GM21390 (cell line): ENCODE data around the gene PARD6B.
"Not testable (repeated sequence)": the region's sequence is repeated elsewhere in the genome, so short reads cannot be mapped to it uniquely, and the experiment has no call there.

Experiments
- ATAC-seq: cut with Tn5 transposase; IDR thresholded peaks from one replicate; pipeline ENCODE4 v1.9.1; 2021; ENCODE audit not compliant: unreplicated experiment

PARD6B gene

DNA sequence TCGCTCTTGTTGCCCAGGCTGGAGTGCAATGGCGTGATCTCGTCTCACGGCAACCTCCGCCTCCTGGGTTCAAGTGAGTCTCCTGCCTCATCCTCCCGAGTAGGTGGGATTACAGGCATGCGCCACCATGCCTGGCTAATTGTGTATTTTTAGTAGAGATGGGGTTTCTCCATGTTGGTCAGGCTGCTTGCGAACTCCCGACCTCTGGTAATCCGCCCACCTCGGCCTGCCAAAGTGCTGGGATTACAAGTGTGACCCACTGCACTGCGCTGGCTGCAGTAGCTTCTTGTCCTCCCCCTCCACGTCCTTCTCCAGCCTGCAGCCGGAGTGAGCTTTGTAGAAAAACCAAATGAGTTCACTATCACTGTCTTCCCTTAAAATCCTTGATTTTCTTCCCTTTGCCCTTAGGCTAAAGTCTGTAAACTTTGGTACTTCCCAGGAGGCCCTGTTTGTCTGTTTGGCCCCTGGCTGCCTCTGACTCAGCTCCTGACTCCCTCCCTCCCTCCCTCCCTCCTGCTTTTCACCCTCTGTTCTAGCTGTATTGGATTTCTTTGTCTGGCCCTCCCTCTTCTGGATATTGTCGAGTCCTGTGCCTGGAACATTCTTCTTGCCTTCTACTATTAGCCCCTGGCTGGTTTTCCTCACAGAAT lies 12.9 kb downstream of the PARD6B start:
- ATAC-seq, result no peak

GRCh38 chr20:50745634-50746137 lies 14.3 kb downstream of the PARD6B start:
- ATAC-seq, result no peak

DNA sequence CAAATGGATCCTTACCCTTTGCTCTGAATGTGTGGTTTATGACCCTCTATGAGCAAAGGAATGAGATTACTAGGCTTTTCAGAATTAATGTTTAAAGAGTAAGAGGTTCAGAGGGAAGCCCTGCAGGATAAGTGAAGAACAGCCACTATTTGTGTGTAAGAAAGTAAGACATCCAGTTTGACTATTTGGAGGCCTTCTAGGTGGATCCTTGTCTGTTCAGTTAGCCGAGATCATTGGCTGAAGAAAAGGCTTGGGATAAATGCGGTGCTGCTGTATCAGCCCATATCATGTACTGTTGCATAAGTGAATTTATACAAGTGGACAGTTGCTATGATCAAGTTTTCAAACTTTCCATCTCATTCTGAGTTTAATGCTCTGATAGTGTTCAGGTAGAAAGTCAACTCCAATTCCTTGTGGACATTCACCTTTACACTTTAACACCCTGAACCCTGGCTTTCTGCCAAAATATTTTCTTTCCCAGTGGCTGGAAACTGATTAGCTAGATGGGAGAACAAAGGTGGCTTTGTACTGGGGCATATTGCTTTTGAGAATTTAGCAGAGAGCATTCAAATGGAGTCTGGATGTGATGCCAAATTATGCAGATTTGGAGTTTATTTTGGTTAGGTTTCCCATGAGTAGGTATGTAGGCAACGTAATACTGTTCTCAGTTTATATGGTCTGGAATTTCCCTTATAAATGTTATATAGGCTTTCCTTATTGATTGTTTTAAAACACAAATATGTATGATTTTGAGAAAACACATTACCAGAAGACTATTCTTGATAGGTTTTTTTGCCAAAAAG lies 15.0 kb downstream of the PARD6B start:
- no peak for ATAC-seq

DNA sequence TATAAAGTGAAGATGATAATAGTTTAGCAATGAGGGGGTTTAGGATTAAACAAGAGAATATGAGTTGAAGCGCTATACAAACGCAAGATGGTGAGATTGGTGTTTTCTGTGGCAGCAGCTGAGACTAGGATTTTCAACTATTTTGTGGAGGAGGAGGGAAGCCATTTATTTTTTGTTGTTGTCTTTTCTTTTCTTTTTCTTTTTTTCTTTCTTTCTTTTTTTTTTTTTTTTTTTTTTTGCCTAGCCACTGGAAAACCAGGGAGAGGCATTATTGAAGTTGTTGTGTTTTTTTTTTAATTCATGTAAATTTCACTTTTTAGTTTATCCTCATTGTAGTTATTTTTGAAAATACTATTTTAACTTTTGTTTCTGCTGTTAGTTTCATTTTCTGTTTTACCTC lies 15.9 kb downstream of the PARD6B start:
- ATAC-seq, result no peak

- ATAC-seq, result no peak
These were observed 18.8 kb downstream of the PARD6B start for GRCh38 chr20:50750145-50750671.

DNA sequence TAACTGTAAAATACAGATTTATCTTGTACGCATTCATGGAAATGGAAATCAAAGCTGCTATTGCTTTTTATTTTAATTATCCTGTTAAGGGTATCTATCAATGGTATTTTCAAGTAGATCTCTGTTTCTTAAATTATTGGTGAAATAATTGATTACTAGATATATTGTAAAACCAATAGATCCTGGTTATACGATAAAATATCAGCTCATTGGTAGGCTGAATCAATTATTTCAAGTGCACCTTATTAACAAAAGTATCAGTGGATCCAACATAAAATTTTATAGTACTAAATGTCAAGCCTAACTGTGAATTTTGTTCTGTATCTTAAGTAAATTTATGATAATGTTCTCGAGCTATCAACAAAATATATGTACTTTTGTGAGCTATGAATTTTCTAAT lies 21.8 kb downstream of the PARD6B start:
- no peak for ATAC-seq

GRCh38 chr20:50754420-50754819 lies 23.0 kb downstream of the PARD6B start:
- ATAC-seq, result no peak

GRCh38 chr20:50756447-50756846 lies 25.1 kb downstream of the PARD6B start:
- ATAC-seq, result no peak

- ATAC-seq, result no peak
These were observed 27.1 kb downstream of the PARD6B start for GRCh38 chr20:50758469-50758868.

- no peak for ATAC-seq
These were observed 27.6 kb downstream of the PARD6B start for GRCh38 chr20:50758992-50759391.

DNA sequence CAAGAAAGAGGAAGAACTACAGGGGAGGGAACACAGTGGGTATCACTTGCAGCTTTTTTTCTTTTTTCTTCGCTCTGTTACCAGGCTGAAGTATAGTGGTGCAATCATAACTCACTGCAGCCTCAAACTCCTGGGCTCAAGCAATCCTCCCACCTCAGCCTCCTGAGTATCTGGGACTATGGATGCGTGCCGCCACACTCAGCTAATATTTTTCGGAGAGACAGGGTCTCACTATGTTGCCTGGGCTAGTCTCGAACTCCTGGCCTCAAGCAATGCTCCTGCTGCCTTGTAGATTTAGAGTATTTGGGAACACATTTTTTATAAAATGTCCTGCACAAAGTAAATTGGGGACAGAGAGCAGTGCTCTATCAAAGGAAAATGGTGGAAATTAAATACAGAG lies 28.3 kb downstream of the PARD6B start:
- ATAC-seq, result no peak

DNA sequence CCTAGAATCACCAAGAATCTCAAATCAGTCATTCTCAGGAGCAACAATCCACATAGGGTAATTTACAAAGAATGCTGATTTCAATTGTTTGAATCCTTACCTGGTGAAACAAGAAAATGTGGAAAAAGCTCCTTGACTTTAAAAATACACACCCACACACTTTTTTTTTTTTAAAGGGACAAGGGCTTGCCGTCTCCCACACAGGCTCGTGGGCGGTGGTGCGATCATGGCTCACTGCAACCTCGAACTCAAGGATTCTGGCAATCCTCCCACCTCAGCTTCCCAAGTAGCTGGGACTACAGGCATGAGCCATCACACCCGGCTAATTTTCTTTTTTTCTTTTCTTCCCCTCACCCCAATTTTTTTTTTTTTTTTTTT lies 30.7 kb downstream of the PARD6B start:
- no peak for ATAC-seq

- no peak for ATAC-seq
These were observed 31.2 kb downstream of the PARD6B start for GRCh38 chr20:50762435-50763220.

GRCh38 chr20:50763550-50764458 lies 32.4 kb downstream of the PARD6B start:
- not testable (repeated sequence) for ATAC-seq

GRCh38 chr20:50765251-50765650 lies 33.9 kb downstream of the PARD6B start:
- not testable (repeated sequence) for ATAC-seq

DNA sequence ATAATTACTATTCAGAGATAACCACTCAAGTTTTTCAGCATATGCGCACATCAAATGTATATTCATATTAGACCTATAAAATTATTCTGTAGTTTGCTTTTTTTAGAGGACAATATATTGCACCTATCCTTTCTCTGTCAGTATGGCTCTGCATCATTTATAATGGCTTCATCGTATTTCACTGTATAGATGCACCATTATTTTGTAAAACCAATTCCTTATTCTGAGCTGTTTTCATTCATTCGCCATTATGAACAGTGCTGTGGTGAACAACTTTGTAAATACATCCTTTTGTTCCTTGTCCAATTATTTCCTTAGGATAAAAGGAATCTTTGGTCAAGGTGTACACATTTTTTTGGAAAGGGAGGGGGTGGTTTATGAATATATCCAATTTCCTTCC lies 34.3 kb downstream of the PARD6B start:
- no peak for ATAC-seq

DNA sequence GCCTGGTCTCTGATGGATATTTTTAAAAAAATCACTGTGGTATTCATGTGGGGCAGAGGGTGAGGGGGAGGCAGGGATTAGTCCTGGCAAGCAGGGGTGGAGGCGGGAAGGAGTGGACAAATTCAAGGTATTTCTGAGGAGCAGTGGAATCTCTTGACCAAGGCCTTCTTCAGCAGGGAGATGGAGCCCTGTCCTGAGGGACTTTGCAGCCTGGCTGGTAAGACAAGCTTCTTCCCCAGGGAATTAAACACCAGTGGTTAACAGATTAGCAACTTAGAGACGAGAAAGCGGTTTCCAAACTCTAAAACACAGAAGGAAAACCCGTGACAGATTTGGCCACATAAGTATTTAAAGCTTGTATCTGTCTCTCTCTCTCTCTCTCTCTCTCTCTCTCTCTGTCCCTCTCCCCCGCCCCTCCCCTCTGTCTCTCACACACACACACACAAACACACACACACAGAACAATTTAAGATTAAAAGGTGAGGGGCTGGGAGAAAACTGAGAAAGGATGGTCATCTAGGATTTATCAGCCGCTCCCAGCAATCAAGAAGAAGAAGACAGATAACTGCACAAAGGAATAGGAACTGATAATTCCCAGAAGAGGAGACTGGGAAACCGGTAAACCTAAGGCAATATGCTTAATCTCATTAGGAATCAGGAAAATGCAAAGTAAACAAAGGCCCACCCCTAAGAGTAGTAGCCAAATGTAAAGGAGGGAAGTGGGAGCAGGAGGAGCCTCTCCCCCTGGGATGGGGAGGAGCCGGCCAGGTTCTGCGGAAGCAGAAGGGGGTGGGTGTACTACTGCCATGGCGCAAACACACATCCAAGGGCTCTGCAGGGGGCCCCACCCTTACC lies 35.8 kb downstream of the PARD6B start:
- not testable (repeated sequence) for ATAC-seq

DNA sequence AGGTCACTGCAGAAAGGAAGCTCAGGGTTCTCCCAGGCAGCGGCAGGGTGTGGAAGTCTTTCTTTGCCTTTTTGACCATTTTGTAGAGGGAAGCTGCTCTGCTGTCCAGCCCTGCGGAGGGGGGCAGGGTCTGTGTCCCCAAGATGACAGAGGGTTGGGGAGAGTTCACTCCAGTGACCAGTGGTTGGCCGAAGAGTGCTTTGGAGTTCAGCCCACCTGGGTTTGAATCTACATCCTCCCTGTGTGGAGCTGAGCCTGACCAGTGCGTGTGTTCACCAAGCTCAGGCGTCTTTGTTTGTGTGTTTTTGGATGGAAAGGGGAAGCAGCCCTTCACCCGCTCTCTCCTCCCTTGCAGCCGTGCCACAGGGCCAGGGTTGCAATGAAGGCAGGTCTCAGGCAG lies 37.6 kb downstream of the PARD6B start:
- ATAC-seq, result not testable (repeated sequence)

GRCh38 chr20:50769551-50770085 lies 38.2 kb downstream of the PARD6B start:
- not testable (repeated sequence) for ATAC-seq
